Naive B cell (primary cell): Measurements from ENCODE around the gene IL22RA2. TPM values are rescaled to one million over a fixed set of nuclear protein-coding genes. Genes with fewer than 3 reads are reported as not detected.
"Not testable (repeated sequence)": the region's sequence is repeated elsewhere in the genome, so short reads cannot be mapped to it uniquely, and the experiment has no call there.

Source experiments
- ATAC-seq, 2 donors: fragments of 150-1000 bp; cut with Tn5 transposase; 2 replicates each; pipeline ENCODE4 v1.10.0; 2021; ENCODE audit warnings: low read depth in 2 of 2, mild to moderate bottlenecking in 2 of 2, moderate library complexity in 2 of 2
- DNase-seq: peaks from one replicate; pipeline ENCODE4 v3.0.0; 2022
- H3K27ac Mint-ChIP-seq, 6 donors: one replicate each; pipeline ENCODE4 v1.8.0; 2020 to 2022; ENCODE audit warnings: mild to moderate bottlenecking in 6 of 6, mixed read lengths in 6 of 6, moderate library complexity in 5 of 6, inconsistent platforms in 2 of 6
- H3K27me3 Mint-ChIP-seq, 3 donors: one replicate each; pipeline ENCODE4 v1.8.0; 2021 to 2022; ENCODE audit warnings: mixed read lengths in 3 of 3, mild to moderate bottlenecking in 1 of 3
- H3K36me3 Mint-ChIP-seq, 2 donors: one replicate each; pipeline ENCODE4 v1.8.0; 2020 to 2022; ENCODE audit warnings: mixed read lengths in 2 of 2, inconsistent platforms in 1 of 2, mild to moderate bottlenecking in 1 of 2
- H3K4me1 Mint-ChIP-seq, 3 donors: one replicate each; pipeline ENCODE4 v1.8.0; 2020 to 2022; ENCODE audit warnings: mixed read lengths in 3 of 3, inconsistent platforms in 1 of 3, mild to moderate bottlenecking in 1 of 3, moderate library complexity in 1 of 3
- H3K4me3 Mint-ChIP-seq, 8 donors: one replicate each; pipeline ENCODE4 v1.8.0; 2020 to 2022; ENCODE audit warnings: mild to moderate bottlenecking in 8 of 8, mixed read lengths in 8 of 8, moderate library complexity in 8 of 8, inconsistent platforms in 2 of 8
- H3K9me3 Mint-ChIP-seq, 7 donors: one replicate each; pipeline ENCODE4 v1.8.0; 2020 to 2022; ENCODE audit warnings: mixed read lengths in 7 of 7, mild to moderate bottlenecking in 5 of 7, inconsistent platforms in 2 of 7, moderate library complexity in 1 of 7
- polyA plus RNA-seq, 6 donors: library from polyadenylated mRNA; unstranded; fragments of 300-500 nt; fragmentation: Illumina TruSeq; gene quantifications; one replicate each; pipeline ENCODE4 v1.2.3, GENCODE V29; 2021; ENCODE audit warnings: low read depth in 6 of 6

The IL22RA2 gene
- not detected for polyA plus RNA-seq

DNA sequence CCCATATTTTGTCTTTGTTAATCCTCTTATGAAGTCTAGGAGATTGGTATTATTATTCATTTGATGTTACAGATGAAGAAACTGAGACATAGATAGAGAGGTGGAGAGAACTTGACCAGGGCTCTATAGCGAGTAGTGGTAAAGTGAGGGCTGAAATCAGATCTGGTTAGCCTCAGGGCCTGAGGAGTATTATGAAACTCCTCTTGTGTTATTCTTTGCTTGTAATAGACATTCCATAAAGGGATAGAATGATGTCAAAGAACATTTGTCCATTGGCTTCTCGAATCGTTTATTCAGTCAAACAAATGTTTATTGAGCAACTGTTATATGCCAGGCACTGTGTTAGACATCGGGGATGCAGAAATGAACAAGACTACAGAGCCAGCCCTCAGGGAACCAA is at the start of gene IL22RA2:
IL22RA2 (minus strand) TSS at position 144 of the 400 bp plus-strand sequence. CDS start 11,895 bp downstream, outside the sequence.
- Mint-ChIP-seq H3K36me3 (peaks cover 0 to 1% of the 10 kb centered on the region in 2 donors), H3K4me1 (peaks cover 51 to 86% (median 84%) of the 10 kb centered on the region in 3 donors), H3K27me3 (no peaks in the 10 kb centered on the region), H3K27ac (peak within 1 kb of the TSS; percentile 91 to 98 (median 96)), H3K9me3 (peaks cover under 1 to 11% (median 7%) of the 10 kb centered on the region in 7 donors), H3K4me3 (peak within 1 kb of the TSS in 7 of 8 donors; percentile 11 to 83 (median 70))
- ATAC-seq = no peak
- no peak for DNase-seq

DNA sequence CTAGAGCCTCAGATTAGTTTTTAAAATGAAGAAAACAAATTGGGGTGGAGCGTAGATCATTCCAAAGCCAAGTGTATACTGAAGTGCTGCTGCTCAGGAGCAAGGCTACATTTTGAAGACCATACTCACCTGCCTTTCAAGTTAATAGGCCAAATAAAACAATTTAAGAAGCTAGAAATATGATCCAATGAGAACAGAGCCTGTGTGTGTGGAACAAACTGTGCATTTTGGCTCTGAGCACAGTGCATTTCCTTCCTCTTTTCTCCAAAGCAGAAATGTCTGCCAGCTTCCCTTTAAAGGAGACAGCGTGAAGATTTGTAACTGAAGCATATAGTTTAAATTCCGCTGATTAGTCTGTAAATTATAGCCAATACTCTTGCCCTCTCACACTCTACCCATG is 48.9 kb upstream of the IL22RA2 start:
- H3K36me3 Mint-ChIP-seq = peaks cover 5 to 7% of the 10 kb centered on the region in 2 donors
- no peaks in the 10 kb centered on the region for H3K9me3 Mint-ChIP-seq
- no peaks in the 10 kb centered on the region for H3K27me3 Mint-ChIP-seq
- DNase-seq (peak; percentile 69), ATAC-seq (peak; percentile 27 to 33)
- peak overlapping the region; percentile 23 to 85 (median 67) for H3K4me3 Mint-ChIP-seq
- H3K27ac Mint-ChIP-seq = peak overlapping the region; percentile 69 to 94 (median 87)
- H3K4me1 Mint-ChIP-seq = peaks cover 59 to 80% (median 62%) of the 10 kb centered on the region in 3 donors

DNA sequence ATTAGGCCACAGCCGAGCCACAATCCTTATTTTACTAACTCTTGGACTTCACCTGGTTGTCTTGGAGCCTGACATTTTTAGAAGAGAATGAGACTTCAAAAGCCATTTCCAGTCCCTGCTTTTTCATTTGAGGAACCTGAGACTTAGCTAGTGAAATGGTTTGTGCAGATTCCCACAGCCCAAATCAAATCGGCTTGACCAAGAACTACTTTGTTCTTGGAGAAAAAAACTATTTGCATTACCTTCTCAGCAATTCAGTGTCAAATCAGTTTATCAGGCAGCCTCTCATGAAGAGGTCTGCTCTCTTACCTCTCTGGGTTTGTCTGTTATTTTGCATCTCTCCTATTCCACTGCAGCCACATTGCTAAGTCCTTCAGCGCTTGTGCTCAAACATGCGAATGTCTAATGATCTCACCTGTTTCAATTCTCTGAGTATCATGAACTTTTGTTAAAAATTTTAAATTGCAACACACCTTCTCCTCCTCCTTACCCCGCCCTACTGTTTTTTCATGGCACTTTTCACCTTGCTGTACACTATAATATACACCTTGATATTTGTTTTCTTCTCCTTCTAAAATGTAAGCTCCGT is 46.3 kb upstream of the IL22RA2 start:
- no peak for DNase-seq
- Mint-ChIP-seq H3K27ac (peak overlapping the region; percentile 93 to 99 (median 98)), H3K36me3 (peaks cover 5 to 7% of the 10 kb centered on the region in 2 donors), H3K9me3 (no peaks in the 10 kb centered on the region), H3K27me3 (no peaks in the 10 kb centered on the region), H3K4me3 (peak overlapping the region; percentile 88 to 100 (median 98)), H3K4me1 (peaks cover 65 to 84% (median 68%) of the 10 kb centered on the region in 3 donors)
- ATAC-seq = no peak

DNA sequence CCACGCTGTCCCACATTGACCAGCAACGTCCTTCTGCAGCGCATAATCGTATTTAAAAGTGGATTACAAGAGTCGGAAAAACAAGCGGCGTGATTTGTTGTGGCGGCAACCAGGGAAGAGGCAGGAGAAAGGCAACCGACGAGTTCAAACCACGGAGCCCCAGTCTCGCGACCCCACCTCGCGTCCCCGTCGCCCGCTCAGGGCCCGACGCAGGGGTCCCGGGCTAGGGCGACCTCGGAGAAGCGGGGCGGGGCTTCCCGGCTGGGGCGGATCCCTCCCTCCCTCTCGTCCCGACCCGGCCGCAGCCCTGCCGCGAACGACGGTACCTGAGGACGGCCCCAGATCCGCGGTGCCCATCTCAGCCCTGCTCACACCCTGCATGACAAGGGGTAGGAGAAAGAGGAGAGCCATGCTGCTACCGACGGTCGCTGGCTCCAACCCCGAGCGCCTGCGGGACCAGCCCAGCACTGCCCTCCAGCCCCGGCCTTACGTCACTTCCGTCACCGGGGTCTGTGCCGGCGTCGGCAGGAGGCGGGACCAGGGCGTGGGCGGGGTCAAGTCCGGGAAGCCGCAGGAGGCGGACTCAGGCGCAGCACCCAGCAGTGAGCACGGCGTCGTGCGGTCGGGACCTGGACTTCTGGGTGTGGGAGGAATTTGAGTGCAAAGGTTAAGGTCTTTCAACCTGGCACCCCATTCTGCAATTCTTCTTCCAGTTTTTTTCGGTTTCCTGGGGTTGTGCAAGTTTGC is 45.6 kb upstream of the IL22RA2 start, which contains the start of gene IFNGR1:
IFNGR1 (minus strand) TSS at position 469 of the 747 bp plus-strand sequence; CDS start at position 411, 58 bp downstream.
- peak; percentile 79 to 81 for ATAC-seq
- H3K4me1 Mint-ChIP-seq = peaks cover 67 to 84% (median 68%) of the 10 kb centered on the region in 3 donors
- peak within 1 kb of the TSS; percentile 99 to 100 (median 99) for H3K27ac Mint-ChIP-seq
- H3K36me3 Mint-ChIP-seq = peaks cover 7 to 11% of the 10 kb centered on the region in 2 donors
- DNase-seq = peak; percentile 96
- no peaks in the 10 kb centered on the region for H3K9me3 Mint-ChIP-seq
- H3K4me3 Mint-ChIP-seq = peak within 1 kb of the TSS; percentile 94 to 100 (median 98)
- H3K27me3 Mint-ChIP-seq = no peaks in the 10 kb centered on the region

DNA sequence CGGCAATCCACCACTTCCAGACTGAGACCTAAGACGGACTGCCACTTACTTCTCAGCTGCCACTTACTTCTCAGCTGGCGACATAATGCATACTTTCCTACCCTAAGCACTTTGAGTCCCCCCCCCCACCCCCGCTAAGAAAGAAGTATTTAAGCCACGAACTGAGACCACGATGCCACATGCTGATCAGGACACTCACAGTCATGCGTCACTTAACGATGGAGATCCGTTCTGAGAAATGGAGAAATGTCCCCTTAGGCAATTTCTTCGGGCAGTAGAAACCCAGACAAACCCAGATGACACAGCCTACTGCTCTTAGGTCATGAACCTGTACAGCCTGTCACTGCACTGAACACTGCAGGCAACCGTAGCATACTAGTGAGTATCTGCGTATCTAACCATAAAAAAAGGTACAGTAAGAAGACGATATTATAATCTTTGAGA is 45.1 kb upstream of the IL22RA2 start:
- DNase-seq (peak; percentile 65), ATAC-seq (peak; percentile 62 to 68)
- Mint-ChIP-seq H3K27me3 (no peaks in the 10 kb centered on the region), H3K36me3 (peaks cover 7 to 14% of the 10 kb centered on the region in 2 donors), H3K27ac (peak overlapping the region; percentile 99 to 100 (median 99)), H3K4me1 (peaks cover 67 to 84% (median 68%) of the 10 kb centered on the region in 3 donors), H3K4me3 (peak overlapping the region; percentile 94 to 100 (median 98)), H3K9me3 (no peaks in the 10 kb centered on the region)

GRCh38 chr6:137217801-137218472 is 44.5 kb upstream of the IL22RA2 start:
- Mint-ChIP-seq H3K27ac (peak overlapping the region; percentile 99 to 100 (median 99)), H3K9me3 (no peaks in the 10 kb centered on the region), H3K4me1 (peaks cover 67 to 83% (median 68%) of the 10 kb centered on the region in 3 donors), H3K27me3 (no peaks in the 10 kb centered on the region), H3K36me3 (peaks cover 7 to 19% of the 10 kb centered on the region in 2 donors), H3K4me3 (peak overlapping the region; percentile 94 to 100 (median 98))
- DNase-seq (peak; percentile 49), ATAC-seq (peak; percentile 27 to 29)

- Mint-ChIP-seq H3K4me1 (peaks cover 65 to 85% (median 66%) of the 10 kb centered on the region in 3 donors), H3K4me3 (peak overlapping the region; percentile 94 to 100 (median 98)), H3K27me3 (no peaks in the 10 kb centered on the region), H3K36me3 (peaks cover 7 to 20% of the 10 kb centered on the region in 2 donors), H3K27ac (peak overlapping the region; percentile 24 to 99 (median 76)), H3K9me3 (no peaks in the 10 kb centered on the region)
- ATAC-seq (no peak), DNase-seq (no peak)
Measured at GRCh38 chr6:137216875-137217553, 43.6 kb upstream of the IL22RA2 start.

GRCh38 chr6:137216106-137216505 is 42.7 kb upstream of the IL22RA2 start:
- H3K4me1 Mint-ChIP-seq = peaks cover 69 to 85% (median 69%) of the 10 kb centered on the region in 3 donors
- H3K4me3 Mint-ChIP-seq = peak overlapping the region; percentile 94 to 100 (median 98)
- H3K27me3 Mint-ChIP-seq = no peaks in the 10 kb centered on the region
- peaks cover 7 to 29% of the 10 kb centered on the region in 2 donors for H3K36me3 Mint-ChIP-seq
- DNase-seq (no peak), ATAC-seq (no peak)
- peak overlapping the region in 3 of 6 donors; percentile 73 to 99 (median 78) for H3K27ac Mint-ChIP-seq
- peaks cover 0 to 4% (median 0%) of the 10 kb centered on the region in 7 donors for H3K9me3 Mint-ChIP-seq

- Mint-ChIP-seq H3K4me3 (peak overlapping the region in 7 of 8 donors; percentile 23 to 99 (median 30)), H3K4me1 (peaks cover 69 to 85% (median 70%) of the 10 kb centered on the region in 3 donors), H3K36me3 (peaks cover 7 to 34% of the 10 kb centered on the region in 2 donors), H3K27ac (peak overlapping the region in 2 of 6 donors; percentile 56 to 85)
- not testable (repeated sequence) for DNase-seq, H3K27me3 Mint-ChIP-seq, ATAC-seq, H3K9me3 Mint-ChIP-seq
Measured at GRCh38 chr6:137215630-137216029, 42.2 kb upstream of the IL22RA2 start.

GRCh38 chr6:137214931-137215330 is 41.5 kb upstream of the IL22RA2 start:
- Mint-ChIP-seq H3K36me3 (peaks cover 14 to 41% of the 10 kb centered on the region in 2 donors), H3K27me3 (no peaks in the 10 kb centered on the region), H3K4me3 (peak overlapping the region in 2 of 8 donors; percentile 32 to 42), H3K27ac (peak overlapping the region in 2 of 6 donors; percentile 42 to 60), H3K9me3 (peaks cover 0 to 9% (median 5%) of the 10 kb centered on the region in 7 donors), H3K4me1 (peaks cover 67 to 85% (median 68%) of the 10 kb centered on the region in 3 donors)
- no peak for ATAC-seq
- DNase-seq = no peak

DNA sequence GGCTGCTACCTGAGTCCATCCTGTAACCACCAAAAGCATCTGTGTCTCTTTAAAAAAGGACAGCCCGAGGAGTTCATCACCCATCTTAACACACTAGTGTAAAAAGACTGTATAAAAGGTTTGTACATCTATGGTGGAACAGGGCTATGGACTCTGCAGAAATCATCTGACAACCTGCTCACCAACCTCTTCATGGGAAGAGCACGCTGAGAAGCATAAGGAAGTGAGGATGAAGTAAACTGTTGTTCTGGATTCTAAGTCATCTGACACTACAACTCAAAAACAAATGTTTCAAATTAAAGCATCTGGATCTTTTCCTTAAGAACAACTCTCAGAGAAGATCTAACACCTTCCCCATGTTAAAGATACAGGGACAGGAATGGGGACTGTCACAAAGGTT is 40.4 kb upstream of the IL22RA2 start:
- peak overlapping the region in 6 of 8 donors; percentile 37 to 72 (median 45) for H3K4me3 Mint-ChIP-seq
- H3K4me1 Mint-ChIP-seq = peaks cover 70 to 90% (median 73%) of the 10 kb centered on the region in 3 donors
- peak overlapping the region in 5 of 6 donors; percentile 7 to 84 (median 54) for H3K27ac Mint-ChIP-seq
- ATAC-seq (no peak), DNase-seq (no peak)
- peaks cover 23 to 52% of the 10 kb centered on the region in 2 donors for H3K36me3 Mint-ChIP-seq
- H3K27me3 Mint-ChIP-seq = no peaks in the 10 kb centered on the region
- peaks cover 0 to 20% (median 15%) of the 10 kb centered on the region in 7 donors for H3K9me3 Mint-ChIP-seq

DNA sequence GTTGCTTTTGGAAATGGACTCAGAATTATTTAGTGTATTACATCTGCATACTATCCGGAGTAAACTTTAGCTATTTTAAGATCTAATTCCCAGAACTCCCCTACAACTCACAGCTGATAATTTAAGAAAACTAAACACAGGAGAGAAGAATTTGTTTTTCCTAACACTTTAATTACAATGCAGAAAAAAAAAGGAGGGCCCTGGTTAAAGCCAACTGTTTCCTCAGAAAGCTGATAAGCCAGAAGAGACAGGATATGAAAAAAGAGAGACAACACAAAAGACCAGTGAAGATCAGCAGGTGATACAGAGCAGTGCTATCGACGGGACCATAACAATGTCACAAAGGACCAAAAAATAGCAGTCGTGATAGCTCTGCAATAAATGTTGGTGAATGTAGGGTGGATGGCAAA is 39.9 kb upstream of the IL22RA2 start:
- no peak for ATAC-seq
- peaks cover 65 to 88% (median 73%) of the 10 kb centered on the region in 3 donors for H3K4me1 Mint-ChIP-seq
- peaks cover 19 to 52% of the 10 kb centered on the region in 2 donors for H3K36me3 Mint-ChIP-seq
- no peak for DNase-seq
- H3K4me3 Mint-ChIP-seq = peak overlapping the region; percentile 19 to 72 (median 43)
- peaks cover 0 to 23% (median 15%) of the 10 kb centered on the region in 7 donors for H3K9me3 Mint-ChIP-seq
- no peaks in the 10 kb centered on the region for H3K27me3 Mint-ChIP-seq
- peak overlapping the region in 5 of 6 donors; percentile 35 to 84 (median 73) for H3K27ac Mint-ChIP-seq
